HG03342 (cell line): Measurements from ENCODE around the gene VCX2.
"Not testable (repeated sequence)": the region's sequence is repeated elsewhere in the genome, so short reads cannot be mapped to it uniquely, and the experiment has no call there.

Experiments used
- ATAC-seq: cut with Tn5 transposase; IDR thresholded peaks from one replicate; pipeline ENCODE4 v1.9.1; 2021; ENCODE audit warnings: mild to moderate bottlenecking, moderate library complexity; ENCODE audit not compliant: unreplicated experiment

Gene VCX2

GRCh38 chrX:8122538-8122937, 48.5 kb downstream of the VCX2 start:
- no peak for ATAC-seq

DNA sequence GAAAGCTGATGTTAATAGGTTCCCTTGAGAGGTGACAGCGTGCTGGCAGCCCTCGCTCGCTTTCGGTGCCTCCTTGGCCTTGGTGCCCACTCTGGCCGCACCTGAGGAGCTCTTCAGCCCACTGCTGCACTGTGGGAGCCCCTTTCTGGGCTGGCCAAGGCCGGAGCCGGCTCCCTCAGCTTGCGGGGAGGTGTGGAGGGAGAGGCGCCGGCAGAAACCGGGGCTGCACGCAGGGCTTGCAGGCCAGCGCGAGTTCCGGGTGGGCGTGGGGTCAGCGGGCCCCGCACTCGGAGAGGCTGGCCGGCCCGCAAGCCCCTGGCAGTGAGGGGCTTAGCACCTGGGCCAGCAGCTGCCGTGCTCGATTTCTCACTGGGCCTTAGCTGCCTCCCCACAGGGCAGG, 49.7 kb downstream of the VCX2 start:
- ATAC-seq, result not testable (repeated sequence)
